Sigmoid colon (tissue), 7 donors: ENCODE data around the gene TACC2. TPM values are rescaled to one million over a fixed set of nuclear protein-coding genes. Genes with fewer than 3 reads are reported as not detected.
A peak's percentile ranks its signal among the peaks of the same experiment; 100 is the strongest.

Source experiments
- DNase-seq: peaks from one replicate; pipeline ENCODE4 v3.0.0-alpha.2; 2019
- H3K27ac ChIP-seq, 4 donors: fragments of 200-600 bp; sonication (generic); one replicate each; pipeline ENCODE4 v1.5.1; 2016 to 2019; ENCODE audit warnings: mild to moderate bottlenecking in 1 of 4
- H3K27me3 ChIP-seq, 3 donors: fragments of 200-600 bp; sonication (generic); one replicate each; pipeline ENCODE4 v1.5.1; 2019; ENCODE audit warnings: mild to moderate bottlenecking in 1 of 3
- H3K36me3 ChIP-seq, 4 donors: fragments of 200-600 bp; sonication (generic); one replicate each; pipeline ENCODE4 v1.5.1; 2016 to 2019
- H3K4me1 ChIP-seq, 4 donors: fragments of 200-600 bp; sonication (generic); one replicate each; pipeline ENCODE4 v1.5.1; 2017 to 2019
- H3K4me3 ChIP-seq, 4 donors: fragments of 200-600 bp; sonication (generic); one replicate each; pipeline ENCODE4 v1.5.1; 2017 to 2019; ENCODE audit warnings: mild to moderate bottlenecking in 2 of 4, moderate library complexity in 1 of 4
- H3K9me3 ChIP-seq, 4 donors: fragments of 200-600 bp in 3 of 4; sonication (generic) in 3 of 4; one replicate each; pipeline versions ENCODE4 v1.5.1 to v1.6.1; 2013 to 2019
- CTCF ChIP-seq, 4 experiments: fragments of 450-650 bp in 3 of 4; fragments of 200-600 bp in 1 of 4; IDR thresholded peaks; one replicate each; pipeline ENCODE4 v1.5.1; 2016 to 2019; ENCODE audit warnings: antibody characterized with exemption in 4 of 4, mild to moderate bottlenecking in 3 of 4, moderate library complexity in 2 of 4
- EP300 ChIP-seq, 4 donors: sonication (generic); formaldehyde crosslinking; IDR thresholded peaks; one replicate each; pipeline ENCODE4 v1.6.1; 2017; ENCODE audit warnings: antibody characterized with exemption in 4 of 4
- POLR2A ChIP-seq, 2 donors: fragments of 450-650 bp; IDR thresholded peaks; one replicate each; pipeline ENCODE4 v1.6.1; 2016; ENCODE audit warnings: antibody characterized with exemption in 2 of 2, mild to moderate bottlenecking in 2 of 2, moderate library complexity in 2 of 2
- POLR2AphosphoS5 ChIP-seq, 4 donors: sonication (generic); formaldehyde crosslinking; IDR thresholded peaks; one replicate each; pipeline ENCODE4 v1.6.1; 2017; ENCODE audit warnings: antibody characterized with exemption in 4 of 4
- WGBS, 2 donors: extraction: QIAGEN DNeasy Blood & Tissue Kit; methylation state at CpG; one replicate each; pipeline ENCODE4 v1.1.7; 2013; 5-methylcytosine and 5-hydroxymethylcytosine counted together
- intact Hi-C: fragments of 100-400 bp; cut with DNase I; formaldehyde crosslinking; loops from one replicate; pipeline ENCODE4 v1.15.1; 2023
- polyA plus RNA-seq, 3 donors: library from polyadenylated mRNA; stranded (reverse); fragments of 200-250 nt; gene quantifications; one replicate each; pipeline ENCODE4 v1.2.3, GENCODE V29; 2013
- total RNA-seq, 4 donors: library from RNA; depleted of rRNA; stranded (reverse); fragments of >200 nt; gene quantifications; one replicate each; pipeline ENCODE4 v1.1.0, GENCODE V29; 2016
- donor health status: healthy with polysubstance abuse.
- donor health status: Bipolar disorder and iron deficiency.
- donor health status: healthy.

Gene TACC2
- total and polyA plus RNA-seq, 7 donors = 43.7 to 173 (median 71.0) TPM

- TF ChIP-seq POLR2AphosphoS5 (IDR thresholded peaks at IDR 0.05) = no peak
- TF ChIP-seq EP300 (IDR thresholded peaks at IDR 0.05) = no peak
- TF ChIP-seq CTCF (IDR thresholded peaks at IDR 0.05) = no peak
- no peak for TF ChIP-seq POLR2A (IDR thresholded peaks at IDR 0.05)
- Histone ChIP-seq H3K36me3 (peaks cover 0 to 1% (median 0%) of the 10 kb centered on the region in 4 donors), H3K9me3 (no peaks in the 10 kb centered on the region), H3K27ac (peak overlapping the region; percentile 99 to 100 (median 100)), H3K27me3 (no peaks in the 10 kb centered on the region), H3K4me1 (peaks cover 0 to 71% (median 53%) of the 10 kb centered on the region in 4 donors), H3K4me3 (no peak overlapping the region)
- WGBS, 2 donors = 67 to 77% methylated on average over 4 of the region's 4 CpGs
- intact Hi-C loops = no loop called here
- no peak for DNase-seq
These were observed 126.9 kb downstream of the TACC2 start for GRCh38 chr10:122115874-122116273.

DNA sequence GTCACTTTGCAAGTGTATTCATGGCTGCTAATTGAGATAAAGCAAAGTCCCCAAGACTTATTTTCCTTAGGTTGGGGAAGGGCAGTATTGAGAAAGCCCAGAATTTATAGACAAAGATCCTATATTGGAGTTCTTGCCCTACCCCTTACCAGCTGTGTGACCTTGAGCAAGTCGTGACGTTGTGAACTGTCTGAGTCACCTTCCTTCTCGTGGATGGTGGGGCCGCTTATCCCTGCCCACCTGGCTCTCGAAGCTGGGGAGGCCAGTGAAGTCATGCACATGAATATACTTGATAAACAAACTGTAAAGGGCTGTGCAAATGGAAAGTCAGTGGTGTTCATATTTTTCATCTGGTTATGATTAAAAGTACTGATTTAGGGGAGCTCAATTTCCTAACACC, 127.4 kb downstream of the TACC2 start:
- peak overlapping the region; percentile 99 to 100 (median 100) for H3K27ac ChIP-seq
- 14 to 52% methylated on average over 5 of the region's 5 CpGs for WGBS, 2 donors
- DNase-seq = no peak
- H3K36me3 ChIP-seq = peaks cover 0 to 6% (median 0%) of the 10 kb centered on the region in 4 donors
- H3K27me3 ChIP-seq = no peaks in the 10 kb centered on the region
- intact Hi-C loops = no loop called here
- peaks cover 0 to 71% (median 55%) of the 10 kb centered on the region in 4 donors for H3K4me1 ChIP-seq
- peak in 1 of 4 donors; percentile 37 for TF ChIP-seq POLR2AphosphoS5 (IDR thresholded peaks at IDR 0.05)
- no peak for TF ChIP-seq POLR2A (IDR thresholded peaks at IDR 0.05)
- H3K9me3 ChIP-seq = no peaks in the 10 kb centered on the region
- no peak overlapping the region for H3K4me3 ChIP-seq

- Histone ChIP-seq H3K27me3 (no peaks in the 10 kb centered on the region), H3K27ac (peak overlapping the region; percentile 99 to 100 (median 100)), H3K4me1 (peaks cover 0 to 63% (median 47%) of the 10 kb centered on the region in 4 donors), H3K36me3 (peaks cover 0 to 8% (median 0%) of the 10 kb centered on the region in 4 donors), H3K9me3 (no peaks in the 10 kb centered on the region), H3K4me3 (no peak overlapping the region)
- 88 to 90% methylated on average over 4 of the region's 4 CpGs for WGBS, 2 donors
- intact Hi-C loops = no loop called here
- DNase-seq = no peak
- TF ChIP-seq POLR2AphosphoS5 (IDR thresholded peaks at IDR 0.05) = no peak
- TF ChIP-seq CTCF (IDR thresholded peaks at IDR 0.05) = no peak
- no peak for TF ChIP-seq EP300 (IDR thresholded peaks at IDR 0.05)
- no peak for TF ChIP-seq POLR2A (IDR thresholded peaks at IDR 0.05)
These were observed 128.5 kb downstream of the TACC2 start for GRCh38 chr10:122117475-122117874.

GRCh38 chr10:122120008-122120744, 131.2 kb downstream of the TACC2 start:
- WGBS, 2 donors = 85 to 89% methylated on average over 22 of the region's 22 CpGs
- H3K27me3 ChIP-seq = no peaks in the 10 kb centered on the region
- intact Hi-C loops = no loop called here
- peaks cover 0 to 57% (median 39%) of the 10 kb centered on the region in 4 donors for H3K4me1 ChIP-seq
- TF ChIP-seq EP300 (IDR thresholded peaks at IDR 0.05) (no peak), CTCF (IDR thresholded peaks at IDR 0.05) (no peak), POLR2AphosphoS5 (IDR thresholded peaks at IDR 0.05) (no peak), POLR2A (IDR thresholded peaks at IDR 0.05) (no peak)
- H3K4me3 ChIP-seq = no peak overlapping the region
- H3K27ac ChIP-seq = peak overlapping the region in 3 of 4 donors; percentile 6 to 99 (median 9)
- peaks cover 0 to 8% (median 0%) of the 10 kb centered on the region in 4 donors for H3K36me3 ChIP-seq
- no peak for DNase-seq
- no peaks in the 10 kb centered on the region for H3K9me3 ChIP-seq

DNA sequence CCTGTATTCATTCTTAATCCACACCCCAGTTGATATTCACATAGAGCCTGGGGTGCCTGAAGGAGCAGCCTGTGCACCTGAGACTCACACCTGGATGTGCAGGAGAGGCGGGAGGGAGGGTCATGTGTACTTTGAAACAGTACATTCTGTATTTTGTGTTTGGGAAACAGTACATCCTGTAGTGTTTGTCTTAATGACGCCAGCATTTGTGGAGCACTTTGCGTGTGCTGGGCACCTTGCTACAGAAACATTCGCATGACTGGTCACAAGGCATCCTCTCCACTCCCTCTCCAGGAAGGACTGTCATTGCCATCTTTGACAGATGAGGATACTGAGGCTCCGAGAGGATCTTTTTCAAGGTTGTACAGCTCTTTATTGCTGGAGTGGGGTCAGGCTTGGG, 132.1 kb downstream of the TACC2 start:
- DNase-seq = no peak
- no peak overlapping the region for H3K4me3 ChIP-seq
- H3K36me3 ChIP-seq = peaks cover 0 to 8% (median 0%) of the 10 kb centered on the region in 4 donors
- no peak overlapping the region for H3K27ac ChIP-seq
- H3K9me3 ChIP-seq = no peaks in the 10 kb centered on the region
- TF ChIP-seq POLR2AphosphoS5 (IDR thresholded peaks at IDR 0.05) (no peak), EP300 (IDR thresholded peaks at IDR 0.05) (no peak), POLR2A (IDR thresholded peaks at IDR 0.05) (no peak), CTCF (IDR thresholded peaks at IDR 0.05) (no peak)
- peaks cover 0 to 49% (median 32%) of the 10 kb centered on the region in 4 donors for H3K4me1 ChIP-seq
- H3K27me3 ChIP-seq = no peaks in the 10 kb centered on the region
- 64 to 91% methylated on average over 5 of the region's 5 CpGs for WGBS, 2 donors
- intact Hi-C loops = no loop called here
